Stomach (tissue), 19 donors: ENCODE results near the gene CXorf51A. TPM values are rescaled to one million over a fixed set of nuclear protein-coding genes. Genes with fewer than 3 reads are reported as not detected.
"Not testable (repeated sequence)": the region's sequence is repeated elsewhere in the genome, so short reads cannot be mapped to it uniquely, and the experiment has no call there.

ENCODE experiments used
- DNase-seq, 2 donors: peaks; one replicate each; pipeline versions ENCODE4 v3.0.0 to v3.0.0-alpha.2; 2013 to 2019
- H3K27ac ChIP-seq, 5 donors: fragments of 200-600 bp in 4 of 5; sonication (generic) in 4 of 5; one replicate each; pipeline ENCODE4 v1.5.1; 2013 to 2019; ENCODE audit warnings: mild to moderate bottlenecking in 1 of 5, moderate library complexity in 1 of 5
- H3K27me3 ChIP-seq, 3 donors: fragments of 200-600 bp; sonication (generic); one replicate each; pipeline ENCODE4 v1.5.1; 2017 to 2019; ENCODE audit warnings: mixed run types in 1 of 3
- H3K36me3 ChIP-seq, 4 donors: fragments of 200-600 bp; sonication (generic); 1 replicate in 3 of 4; 2 replicates in 1 of 4; pipeline ENCODE4 v1.5.1; 2016 to 2019
- H3K4me1 ChIP-seq, 4 donors: fragments of 200-600 bp; sonication (generic); one replicate each; pipeline ENCODE4 v1.5.1; 2016 to 2019
- H3K4me3 ChIP-seq, 4 donors: fragments of 200-600 bp; sonication (generic) in 3 of 4; one replicate each; pipeline ENCODE4 v1.5.1; 2016 to 2019; ENCODE audit warnings: mild to moderate bottlenecking in 1 of 4
- H3K9me3 ChIP-seq, 4 donors: fragments of 200-600 bp; sonication (generic); one replicate each; pipeline ENCODE4 v1.5.1; 2016 to 2019
- EP300 ChIP-seq: sonication (generic); formaldehyde crosslinking; IDR thresholded peaks from one replicate; pipeline ENCODE4 v1.6.1; 2017; ENCODE audit warnings: antibody characterized with exemption
- POLR2A ChIP-seq, 4 donors: fragments of 450-650 bp; IDR thresholded peaks; one replicate each; pipeline ENCODE4 v1.6.1; 2016; ENCODE audit warnings: antibody characterized with exemption in 4 of 4, control low read depth in 2 of 4, mild to moderate bottlenecking in 1 of 4, moderate library complexity in 1 of 4
- POLR2AphosphoS5 ChIP-seq, 3 donors: sonication (generic); formaldehyde crosslinking; IDR thresholded peaks; one replicate each; pipeline ENCODE4 v1.6.1; 2016; ENCODE audit warnings: antibody characterized with exemption in 3 of 3
- WGBS, 5 donors: extraction: QIAGEN DNeasy Blood & Tissue Kit in 3 of 5; methylation state at CpG; one replicate each; pipeline versions ENCODE4 v1.1.5 to v1.1.7; 2013 to 2018; 5-methylcytosine and 5-hydroxymethylcytosine counted together
- intact Hi-C: fragments of 100-400 bp; cut with DNase I; formaldehyde crosslinking; loops from one replicate; pipeline ENCODE4 v1.15.1; 2023; ENCODE audit warnings: low total_unique reads
- long read RNA-seq, 10 donors: transcript quantifications; one replicate each; lab custom pipeline, GENCODE V29; 2026
- polyA plus RNA-seq, 3 donors: library from polyadenylated mRNA; stranded (reverse); fragments of 200-250 nt; gene quantifications; one replicate each; pipeline ENCODE4 v1.2.3, GENCODE V29; 2013
- total RNA-seq, 5 donors: library from RNA; depleted of rRNA; stranded (reverse); fragments of >200 nt; gene quantifications; one replicate each; pipeline versions ENCODE4 v1.1.0 to v1.2.3, GENCODE V29; 2014 to 2016
- TF ChIP-seq, protein P1 (sequence below), 7 experiments: fragments of 450-650 bp in 4 of 7; fragments of 200-600 bp in 3 of 7; sonication (generic) in 3 of 7; IDR thresholded peaks; one replicate each; pipeline ENCODE4 v1.5.1; 2016 to 2019; ENCODE audit warnings: antibody characterized with exemption in 7 of 7, control low read depth in 2 of 7, mild to moderate bottlenecking in 1 of 7
- donor health status: healthy with polysubstance abuse.
- donor health status: Bipolar disorder and iron deficiency.
- donor health status: healthy.

The CXorf51A gene
- not detected for total RNA-seq
- not detected for polyA plus RNA-seq
- long read RNA-seq, donor 1, result 0 reads
- long read RNA-seq, donor 2, result 0 reads
- long read RNA-seq, donor 3, result 0 reads
- long read RNA-seq, donor 4, result 0 reads
- long read RNA-seq, donor 5, result 0 reads
- long read RNA-seq, donor 6, result 0 reads
- long read RNA-seq, donor 7, result 0 reads
- long read RNA-seq, donor 8, result 0 reads
- long read RNA-seq, donor 9, result 0 reads
- long read RNA-seq, donor 10, result 0 reads

DNA sequence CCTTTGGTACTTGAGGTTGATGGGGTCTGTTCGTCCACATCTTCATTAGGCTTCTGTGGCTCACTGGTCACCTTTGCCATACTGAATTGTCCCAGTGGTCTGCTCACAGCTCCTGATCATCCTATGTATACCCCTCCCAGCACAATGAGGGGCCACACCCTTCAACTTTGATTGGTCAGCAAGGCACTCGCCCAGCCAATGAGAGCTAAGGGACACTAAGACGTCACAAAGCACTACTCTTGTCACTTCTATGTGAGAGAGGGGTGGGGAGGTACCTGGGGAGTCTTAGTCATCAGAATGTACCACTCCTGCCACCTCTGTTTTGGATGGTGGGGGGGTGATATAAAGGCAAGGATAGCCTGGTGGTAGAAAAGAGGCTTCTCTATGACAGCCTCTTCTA, at the start of gene CXorf51A:
TSS of gene CXorf51A (minus strand) at position 101 of the 400 bp plus-strand sequence. CDS start at position 80, 21 bp downstream.
- DNase-seq, intact Hi-C loops, H3K27me3 ChIP-seq, H3K4me3 ChIP-seq, H3K4me1 ChIP-seq, H3K27ac ChIP-seq, H3K36me3 ChIP-seq, H3K9me3 ChIP-seq: not testable (repeated sequence)
- WGBS, 5 donors, result no CpG with 5 or more reads among the region's 3 CpGs

DNA sequence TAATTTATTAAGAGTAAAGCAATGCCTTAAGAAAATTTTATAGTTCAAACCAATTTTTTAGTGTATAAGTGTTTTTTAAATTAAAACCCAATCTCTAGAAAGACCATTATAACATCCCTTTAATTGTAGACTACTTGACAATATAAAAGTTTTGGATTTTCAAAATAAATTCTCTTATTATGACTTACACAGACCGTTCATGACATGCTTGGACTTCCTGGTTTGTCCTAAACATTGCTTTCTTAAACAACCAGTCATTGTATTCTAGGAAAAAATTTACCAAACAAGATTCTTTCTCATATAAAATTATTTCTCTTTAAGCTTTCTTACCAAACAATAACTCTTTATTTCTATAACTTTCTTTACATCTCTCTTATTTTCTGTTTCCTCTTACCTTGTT, 49.0 kb upstream of the CXorf51A start:
- 2 to 38% (median 7%) methylated on average over 1 of the region's 1 CpG for WGBS, 5 donors
- H3K27me3 ChIP-seq, result no peaks in the 10 kb centered on the region
- intact Hi-C loops, result no loop called here
- H3K36me3 ChIP-seq, result no peaks in the 10 kb centered on the region
- H3K27ac ChIP-seq, result no peak overlapping the region
- TF ChIP-seq EP300, result no peak
- TF ChIP-seq POLR2AphosphoS5 (IDR thresholded peaks at IDR 0.05), result no peak
- no peak for TF ChIP-seq POLR2A (IDR thresholded peaks at IDR 0.05)
- TF ChIP-seq, protein P1, sequence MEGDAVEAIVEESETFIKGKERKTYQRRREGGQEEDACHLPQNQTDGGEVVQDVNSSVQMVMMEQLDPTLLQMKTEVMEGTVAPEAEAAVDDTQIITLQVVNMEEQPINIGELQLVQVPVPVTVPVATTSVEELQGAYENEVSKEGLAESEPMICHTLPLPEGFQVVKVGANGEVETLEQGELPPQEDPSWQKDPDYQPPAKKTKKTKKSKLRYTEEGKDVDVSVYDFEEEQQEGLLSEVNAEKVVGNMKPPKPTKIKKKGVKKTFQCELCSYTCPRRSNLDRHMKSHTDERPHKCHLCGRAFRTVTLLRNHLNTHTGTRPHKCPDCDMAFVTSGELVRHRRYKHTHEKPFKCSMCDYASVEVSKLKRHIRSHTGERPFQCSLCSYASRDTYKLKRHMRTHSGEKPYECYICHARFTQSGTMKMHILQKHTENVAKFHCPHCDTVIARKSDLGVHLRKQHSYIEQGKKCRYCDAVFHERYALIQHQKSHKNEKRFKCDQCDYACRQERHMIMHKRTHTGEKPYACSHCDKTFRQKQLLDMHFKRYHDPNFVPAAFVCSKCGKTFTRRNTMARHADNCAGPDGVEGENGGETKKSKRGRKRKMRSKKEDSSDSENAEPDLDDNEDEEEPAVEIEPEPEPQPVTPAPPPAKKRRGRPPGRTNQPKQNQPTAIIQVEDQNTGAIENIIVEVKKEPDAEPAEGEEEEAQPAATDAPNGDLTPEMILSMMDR (IDR thresholded peaks at IDR 0.05), result no peak
- no peaks in the 10 kb centered on the region for H3K4me1 ChIP-seq
- no peak overlapping the region for H3K4me3 ChIP-seq
- peaks cover 0 to 16% (median 0%) of the 10 kb centered on the region in 4 donors for H3K9me3 ChIP-seq
- no peak for DNase-seq

DNA sequence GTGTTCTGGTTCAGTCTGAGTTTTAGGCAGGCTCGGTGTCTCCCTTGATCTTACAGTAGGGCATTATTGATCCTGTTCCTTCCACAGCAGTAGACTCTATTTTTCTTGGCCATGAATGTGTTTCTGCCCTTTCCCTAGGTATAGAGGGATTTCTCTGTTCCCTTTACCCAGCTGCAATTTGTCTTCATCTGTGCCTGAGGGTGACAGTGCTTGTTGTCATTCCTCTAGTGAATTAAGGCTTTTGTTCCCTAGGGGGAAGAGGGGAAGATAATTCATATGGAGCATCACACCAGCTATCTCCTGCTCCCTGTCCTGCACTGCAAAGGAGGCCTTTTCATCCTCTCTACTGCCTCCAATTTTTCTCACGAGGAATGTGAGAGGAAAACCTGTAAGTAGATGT, 39.7 kb upstream of the CXorf51A start:
- no peak for DNase-seq
- no peaks in the 10 kb centered on the region for H3K27me3 ChIP-seq
- 33 to 59% (median 51%) methylated on average over 2 of the region's 2 CpGs for WGBS, 5 donors
- intact Hi-C loops, result no loop called here
- H3K27ac ChIP-seq, result no peak overlapping the region
- H3K9me3 ChIP-seq, result no peaks in the 10 kb centered on the region
- no peak overlapping the region for H3K4me3 ChIP-seq
- TF ChIP-seq EP300, result no peak
- no peak for TF ChIP-seq POLR2AphosphoS5 (IDR thresholded peaks at IDR 0.05)
- TF ChIP-seq POLR2A (IDR thresholded peaks at IDR 0.05), result no peak
- TF ChIP-seq, protein P1 (IDR thresholded peaks at IDR 0.05), result no peak
- H3K36me3 ChIP-seq, result no peaks in the 10 kb centered on the region
- no peaks in the 10 kb centered on the region for H3K4me1 ChIP-seq

DNA sequence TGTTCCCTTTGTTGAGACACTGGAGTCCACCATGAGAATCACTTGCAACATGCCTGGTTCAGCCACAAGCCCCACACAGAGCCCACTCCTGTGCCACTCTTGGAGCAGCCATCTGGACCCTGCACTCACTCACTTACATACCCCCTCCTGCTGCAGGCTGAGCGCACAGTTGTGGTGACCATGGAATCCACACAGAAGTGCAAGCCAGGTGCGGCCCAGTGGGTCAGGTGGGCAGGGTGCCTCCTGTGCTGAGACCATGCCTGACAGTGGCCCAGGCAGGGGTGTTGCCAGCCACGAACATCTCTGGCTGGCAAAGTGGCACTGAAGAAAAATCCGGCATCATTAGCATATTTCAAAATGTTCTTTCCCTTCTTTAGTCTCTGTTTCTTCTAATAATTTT, 17.4 kb upstream of the CXorf51A start:
- intact Hi-C loops, result no loop called here
- no peaks in the 10 kb centered on the region for H3K36me3 ChIP-seq
- H3K9me3 ChIP-seq, result peaks cover 0 to 9% (median 0%) of the 10 kb centered on the region in 4 donors
- no peak for DNase-seq
- H3K27me3 ChIP-seq, result no peaks in the 10 kb centered on the region
- H3K4me1 ChIP-seq, result no peaks in the 10 kb centered on the region
- TF ChIP-seq POLR2AphosphoS5 (IDR thresholded peaks at IDR 0.05) (no peak), EP300 (no peak), POLR2A (IDR thresholded peaks at IDR 0.05) (no peak)
- TF ChIP-seq, protein P1 (IDR thresholded peaks at IDR 0.05), result no peak
- H3K4me3 ChIP-seq, result no peak overlapping the region
- 72 to 100% (median 87%) methylated on average over 1 to 4 of the region's 4 CpGs for WGBS, 5 donors
- no peak overlapping the region for H3K27ac ChIP-seq

DNA sequence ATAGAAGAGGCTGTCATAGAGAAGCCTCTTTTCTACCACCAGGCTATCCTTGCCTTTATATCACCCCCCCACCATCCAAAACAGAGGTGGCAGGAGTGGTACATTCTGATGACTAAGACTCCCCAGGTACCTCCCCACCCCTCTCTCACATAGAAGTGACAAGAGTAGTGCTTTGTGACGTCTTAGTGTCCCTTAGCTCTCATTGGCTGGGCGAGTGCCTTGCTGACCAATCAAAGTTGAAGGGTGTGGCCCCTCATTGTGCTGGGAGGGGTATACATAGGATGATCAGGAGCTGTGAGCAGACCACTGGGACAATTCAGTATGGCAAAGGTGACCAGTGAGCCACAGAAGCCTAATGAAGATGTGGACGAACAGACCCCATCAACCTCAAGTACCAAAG, 5.1 kb downstream of the CXorf51A start, which contains the start of gene CXorf51B:
TSS of gene CXorf51B (plus strand) at position 301 of the 400 bp plus-strand sequence. CDS start at position 322, 21 bp downstream.
- H3K4me1 ChIP-seq, H3K9me3 ChIP-seq, H3K4me3 ChIP-seq, H3K27me3 ChIP-seq, DNase-seq, H3K27ac ChIP-seq, intact Hi-C loops, H3K36me3 ChIP-seq: not testable (repeated sequence)
- WGBS, 5 donors, result no CpG with 5 or more reads among the region's 3 CpGs

Other genes starting within 250 kb of the CXorf51A start
- not detected for gene CXorf51B, start 5.0 kb downstream of the CXorf51A start, total RNA-seq
- not detected for gene CXorf51B, start 5.0 kb downstream of the CXorf51A start, polyA plus RNA-seq